NCI-H2196 (cell line): ENCODE results near the gene ANKRD6.
"Not testable (repeated sequence)": the region's sequence is repeated elsewhere in the genome, so short reads cannot be mapped to it uniquely, and the experiment has no call there.

Experiments
- DNase-seq: peaks from one replicate; lab custom pipeline; 2025; ENCODE audit not compliant: unreplicated experiment; lab: John Stamatoyannopoulos, UW

ANKRD6 gene

GRCh38 chr6:89641581-89641980 lies 208.6 kb downstream of the ANKRD6 start:
- DNase-seq, result not testable (repeated sequence)

DNA sequence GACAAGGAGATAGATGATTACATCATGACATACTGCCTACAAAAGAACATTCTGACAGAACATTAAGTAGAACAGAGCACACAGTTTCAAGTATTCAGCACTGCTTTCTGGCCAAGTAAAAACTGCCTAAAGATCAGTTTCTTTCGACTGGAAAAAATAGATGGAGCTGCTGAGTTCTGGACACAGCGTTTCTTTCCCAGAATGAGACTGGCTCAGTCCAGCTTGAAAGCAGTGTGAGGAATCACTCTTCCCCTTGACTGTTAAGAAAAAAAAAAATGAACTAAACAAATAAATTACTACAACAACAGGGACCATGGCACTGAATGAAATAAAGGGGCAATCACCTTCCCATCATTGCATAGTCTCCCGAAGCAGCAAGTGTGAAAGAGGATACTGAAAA lies 210.0 kb downstream of the ANKRD6 start:
- no peak for DNase-seq

DNA sequence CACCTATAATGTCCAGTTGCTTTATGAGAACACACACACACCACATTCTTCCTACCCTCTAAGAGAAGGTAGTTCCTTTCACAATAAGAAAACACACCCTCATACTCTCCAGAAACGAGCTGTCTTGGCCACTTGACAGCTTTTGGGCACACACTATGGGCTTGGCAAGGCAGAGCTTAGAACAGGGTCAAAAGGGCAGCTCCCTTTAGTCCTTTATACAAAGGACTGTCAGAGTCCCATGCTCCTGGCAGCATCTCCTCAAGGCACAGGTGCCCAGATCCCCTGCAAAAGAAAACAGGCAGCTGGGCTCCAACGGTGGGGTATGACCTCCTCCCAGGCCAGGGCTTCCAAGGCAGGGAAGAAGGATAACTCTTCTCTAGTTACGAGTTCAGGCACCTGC lies 210.5 kb downstream of the ANKRD6 start:
- DNase-seq, result peak; percentile 46

- DNase-seq, result no peak
Measured at GRCh38 chr6:89644864-89645263, 211.9 kb downstream of the ANKRD6 start.

DNA sequence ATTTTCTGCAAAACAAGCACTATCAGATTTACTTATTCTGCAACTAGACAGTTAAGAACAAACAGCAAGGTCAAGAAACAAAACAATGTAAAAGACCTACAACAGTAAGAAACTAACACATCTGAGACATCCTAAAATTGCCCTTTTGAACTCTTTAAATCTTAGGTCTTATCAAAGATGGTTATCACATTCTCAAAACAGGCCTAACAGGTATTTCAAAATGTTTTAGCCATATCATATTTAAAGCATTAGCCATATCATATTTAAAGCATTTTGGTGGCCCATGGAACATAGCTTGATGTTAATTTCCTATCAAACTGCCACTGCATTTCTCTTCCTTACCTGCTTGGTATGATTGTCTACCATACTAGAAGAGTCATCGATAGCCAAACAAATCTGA lies 216.7 kb downstream of the ANKRD6 start:
- no peak for DNase-seq

DNA sequence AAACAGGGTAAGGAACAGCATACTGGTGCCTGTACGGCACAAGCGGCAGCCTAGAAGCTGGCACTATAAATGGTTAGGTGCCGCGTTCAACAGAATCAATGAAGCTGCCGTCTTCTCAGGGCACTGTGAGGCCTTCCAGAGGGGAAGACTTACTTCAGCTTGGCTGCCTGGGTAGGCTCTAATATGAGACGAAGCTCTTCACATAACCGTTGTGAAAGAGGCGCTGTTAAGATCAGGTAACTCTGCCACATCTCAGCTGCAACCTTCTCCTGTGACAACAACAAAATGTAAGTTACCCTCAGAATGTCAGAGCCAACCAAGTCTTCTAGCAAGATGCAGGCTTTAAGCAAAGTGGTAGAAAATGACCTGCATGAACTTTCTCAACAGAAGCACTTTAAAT lies 217.6 kb downstream of the ANKRD6 start:
- no peak for DNase-seq

DNA sequence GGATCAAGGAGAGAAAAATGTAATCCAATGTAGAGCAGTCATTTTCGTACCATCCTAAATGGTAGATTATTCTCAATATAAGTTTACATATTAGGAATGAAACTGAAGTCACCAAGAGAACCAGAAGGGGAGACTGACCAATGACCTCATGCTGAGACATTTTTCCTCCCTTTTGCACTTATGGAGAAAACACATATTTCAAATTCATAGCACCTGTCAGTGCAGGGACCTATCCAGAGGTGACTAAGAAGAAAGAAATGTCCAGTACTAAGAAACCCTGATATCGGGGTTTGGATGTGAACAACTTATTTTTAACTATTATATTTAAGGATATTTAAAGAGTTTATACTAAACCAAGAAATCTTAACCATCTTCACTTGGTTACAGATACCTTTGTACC lies 222.2 kb downstream of the ANKRD6 start:
- DNase-seq, result no peak

- no peak for DNase-seq
Measured at GRCh38 chr6:89657445-89658158, 224.7 kb downstream of the ANKRD6 start.

GRCh38 chr6:89660981-89661380 lies 228.0 kb downstream of the ANKRD6 start:
- DNase-seq, result no peak

- DNase-seq, result no peak
Measured at GRCh38 chr6:89661559-89661958, 228.6 kb downstream of the ANKRD6 start.

DNA sequence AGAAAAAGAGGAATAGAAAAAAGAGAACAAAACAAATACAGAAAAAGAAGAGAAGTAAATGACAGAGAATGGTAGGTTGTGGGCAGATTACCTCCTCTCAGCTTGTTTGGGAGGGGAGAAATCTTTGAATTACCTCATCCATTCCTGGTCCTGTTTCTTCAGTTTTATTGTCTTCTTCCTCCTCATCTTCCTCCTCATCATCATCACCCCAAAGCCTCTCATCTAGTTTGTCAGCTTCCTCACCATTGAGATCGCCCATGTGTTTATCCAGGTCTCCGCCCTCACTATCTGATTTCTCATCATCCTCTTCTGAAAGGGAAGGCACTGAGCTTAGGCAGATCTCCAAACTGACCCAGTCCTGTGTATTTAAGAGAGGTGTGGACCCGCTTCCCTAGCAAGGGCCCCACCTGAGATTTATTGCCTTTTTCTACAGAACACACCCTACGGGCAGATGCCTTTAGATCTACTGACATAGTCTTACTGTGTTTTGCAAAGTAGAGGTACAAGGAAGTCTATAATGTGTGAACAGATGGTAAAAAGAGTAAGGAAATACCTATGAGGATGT lies 229.8 kb downstream of the ANKRD6 start:
- no peak for DNase-seq

GRCh38 chr6:89667872-89668556 lies 235.1 kb downstream of the ANKRD6 start:
- DNase-seq, result no peak

- DNase-seq, result no peak
Measured at GRCh38 chr6:89669002-89669401, 236.1 kb downstream of the ANKRD6 start.

- DNase-seq, result no peak
Measured at GRCh38 chr6:89670935-89671565, 238.1 kb downstream of the ANKRD6 start.

GRCh38 chr6:89675949-89676748 lies 243.2 kb downstream of the ANKRD6 start:
- DNase-seq, result no peak

DNA sequence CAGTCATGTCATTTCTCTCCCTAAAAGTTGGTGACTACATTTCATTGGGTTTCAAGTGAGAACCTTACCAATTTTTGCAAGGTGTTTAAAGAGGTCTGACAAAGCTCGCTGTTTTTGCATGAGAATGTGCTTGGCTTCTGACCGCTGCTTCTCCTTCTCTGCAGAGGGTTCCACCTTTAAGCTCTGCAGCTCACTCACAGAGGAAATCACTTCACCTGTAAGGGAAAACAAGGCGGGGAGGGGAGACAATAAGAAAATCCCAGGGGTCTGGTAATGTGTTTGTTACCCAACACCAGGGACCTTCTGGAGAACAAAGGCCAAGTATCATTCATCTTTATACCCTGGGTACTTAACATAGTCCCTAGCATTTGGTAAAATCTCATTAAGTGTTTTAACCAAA lies 245.6 kb downstream of the ANKRD6 start:
- DNase-seq, result no peak

- DNase-seq, result no peak
Measured at GRCh38 chr6:89679215-89680120, 246.5 kb downstream of the ANKRD6 start.

DNA sequence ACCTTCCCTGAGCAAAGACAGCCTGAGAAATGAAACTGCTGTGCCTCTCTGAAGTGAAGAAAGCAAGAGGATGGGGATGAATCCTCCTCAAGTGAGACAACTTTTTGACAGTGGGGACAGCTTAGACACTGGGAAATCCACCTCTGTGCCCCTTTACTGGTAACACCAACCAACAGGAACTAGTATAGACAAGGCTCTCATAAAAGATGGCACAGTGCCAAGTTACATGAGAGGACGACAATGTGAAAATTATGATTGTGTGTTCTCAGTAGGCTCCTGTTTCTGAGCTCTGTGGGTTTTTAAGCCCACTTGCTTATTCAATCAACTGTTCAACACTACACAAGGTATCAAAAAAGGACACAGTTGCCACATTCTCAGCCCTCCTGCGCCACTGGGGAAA lies 247.2 kb downstream of the ANKRD6 start:
- DNase-seq, result peak; percentile 10

DNA sequence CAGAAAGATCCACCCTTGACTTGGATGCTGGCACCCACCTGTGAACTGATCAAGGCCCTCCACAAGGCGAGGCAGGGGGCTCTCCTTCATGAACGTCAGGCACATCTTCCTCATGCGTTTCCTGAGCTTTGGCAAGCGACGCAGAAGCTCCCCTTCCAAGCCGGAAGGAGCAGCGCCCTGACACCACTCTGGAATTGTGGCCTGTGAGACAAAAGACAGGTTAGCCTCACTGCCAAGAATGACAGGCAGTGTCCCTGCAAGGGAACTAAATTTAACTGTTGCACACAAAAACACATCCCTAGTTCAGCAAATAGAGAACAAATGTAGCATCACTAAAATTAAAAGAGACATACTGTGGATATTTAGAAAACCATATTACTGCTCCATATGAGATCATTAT lies 247.6 kb downstream of the ANKRD6 start:
- no peak for DNase-seq

DNA sequence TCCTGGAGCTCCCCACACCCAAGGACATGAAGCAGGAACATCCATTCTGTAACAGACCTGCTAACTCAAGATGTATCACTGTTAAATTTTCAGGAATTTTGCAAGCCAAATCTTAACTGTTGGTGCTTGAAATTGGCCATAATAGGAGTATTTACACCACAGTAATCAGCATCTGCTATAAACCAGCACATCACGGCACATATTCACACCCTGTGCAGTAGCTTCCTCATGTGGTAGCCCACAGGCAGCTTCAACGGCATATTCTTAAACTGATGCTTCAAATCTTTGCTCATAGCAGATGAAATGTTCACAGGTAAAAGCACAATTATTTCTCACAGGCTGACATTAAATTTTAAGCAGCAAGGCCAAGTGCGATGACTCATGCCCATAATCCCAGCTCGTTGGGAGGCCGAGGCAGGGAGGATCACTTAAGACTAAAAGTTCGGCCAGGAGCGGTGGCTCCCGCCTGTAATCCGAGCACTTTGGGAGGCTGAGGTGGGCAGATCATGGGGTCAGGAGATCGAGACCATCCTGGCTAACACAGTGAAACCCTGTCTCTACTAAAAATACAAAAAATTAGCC lies 249.1 kb downstream of the ANKRD6 start:
- no peak for DNase-seq
